Left colon (tissue), 2 donors: ENCODE measurements around the gene TSHZ2. TPM values are rescaled to one million over a fixed set of nuclear protein-coding genes. Genes with fewer than 3 reads are reported as not detected.
"Not testable (repeated sequence)": the region's sequence is repeated elsewhere in the genome, so short reads cannot be mapped to it uniquely, and the experiment has no call there.

ENCODE experiments used
- ATAC-seq: fragments of 200-7000 bp; cut with Tn5 transposase; one replicate; pipeline ENCODE4 v1.9.1; 2020; ENCODE audit warnings: mild to moderate bottlenecking, moderate library complexity
- DNase-seq, 2 donors: peaks; one replicate each; pipeline ENCODE4 v3.0.0-alpha.2; 2020
- intact Hi-C, 2 donors: fragments of 100-400 bp; cut with DNase I in 1 of 2; cut with micrococcal nuclease in 1 of 2; formaldehyde crosslinking; loops; one replicate each; pipeline versions ENCODE4 v1.11.2 to v1.14.0; 2022; cut with DNase I, micrococcal nuclease
- total RNA-seq, 2 donors: library from RNA; stranded (reverse); fragmentation: NEBNext Ultra II Directional; extraction: Animal tissue kit (Norgen Biotek cat#: 25700); gene quantifications; one replicate each; pipeline ENCODE4 v1.2.1, GENCODE V29; 2021
- donor health status: DM: no; HTN: no; CAD: no.
- donor health status: DM: yes; HTN: yes; CAD: no.

Gene TSHZ2
- total RNA-seq, 2 donors from 2014 or later = 1.7 to 4.9 TPM

DNA sequence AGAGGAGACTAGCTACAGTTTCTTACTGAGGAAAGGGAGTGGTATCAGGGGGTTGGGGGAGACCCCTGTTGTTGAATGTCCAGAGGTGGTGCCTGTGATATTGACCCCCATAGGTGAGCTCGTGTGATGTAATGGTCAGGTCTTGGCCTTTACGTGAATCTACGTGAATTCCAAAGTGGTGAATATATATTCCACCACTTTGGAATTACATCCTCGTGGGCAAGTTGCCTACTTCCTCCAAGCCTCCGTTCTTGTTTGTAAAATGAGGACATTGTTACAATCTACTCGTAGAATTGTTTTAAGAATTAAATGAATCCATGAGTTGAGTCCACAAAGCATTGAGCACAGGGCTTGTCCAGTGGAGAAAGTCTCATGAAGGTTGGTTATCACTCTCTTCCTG, 47.3 kb downstream of the TSHZ2 start:
- DNase-seq = no peak
- no peak for ATAC-seq

DNA sequence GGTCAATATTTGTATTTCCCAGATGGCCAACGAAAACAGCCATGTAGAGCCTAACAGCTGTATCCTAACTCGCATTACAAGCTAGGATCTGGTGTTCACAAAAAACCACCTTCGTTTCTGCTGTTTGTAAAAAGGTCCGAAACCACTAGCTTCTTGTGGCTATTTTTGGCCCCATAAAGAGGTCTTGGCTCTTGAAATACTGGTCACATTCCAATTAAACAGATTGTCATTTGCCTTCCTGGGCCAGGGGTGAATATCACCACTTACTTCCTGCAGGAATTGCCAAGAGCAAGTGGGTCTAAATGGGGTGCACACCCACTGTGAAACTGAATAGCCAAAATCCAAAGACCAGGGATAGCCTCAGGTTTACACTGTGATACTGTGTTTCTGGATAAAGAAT, 48.2 kb downstream of the TSHZ2 start:
- DNase-seq = no peak
- ATAC-seq = no peak
- intact Hi-C loops = no loop called here

More for the DNA sequence above, 47.3 kb downstream of the TSHZ2 start:
- intact Hi-C loops = no loop called here

DNA sequence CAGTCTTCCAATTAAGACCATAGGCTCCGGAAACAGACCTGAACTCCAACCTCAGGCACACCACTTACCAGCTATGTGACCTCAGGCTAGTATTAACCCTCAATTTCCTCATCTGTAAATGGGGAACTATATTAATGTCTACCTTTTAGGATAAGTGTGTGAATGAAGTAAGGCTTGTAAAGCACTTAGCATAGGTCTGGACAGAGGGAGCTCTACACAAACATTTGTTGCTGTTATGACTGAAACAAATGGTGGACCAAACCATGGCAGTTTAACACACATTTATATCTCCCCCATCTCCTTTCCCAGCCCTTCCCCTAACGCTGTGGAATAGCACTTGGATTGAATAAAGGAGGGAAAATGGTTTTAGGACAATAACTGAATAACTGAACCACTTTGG, 48.7 kb downstream of the TSHZ2 start:
- DNase-seq (no peak), ATAC-seq (no peak)
- intact Hi-C loops = no loop called here

- ATAC-seq = no peak
- no peak for DNase-seq
- intact Hi-C loops = no loop called here
Observed at GRCh38 chr20:53021934-53022333, 49.8 kb downstream of the TSHZ2 start.

GRCh38 chr20:53023732-53024520, 51.8 kb downstream of the TSHZ2 start:
- ATAC-seq = no peak
- DNase-seq = no peak
- intact Hi-C loops = no loop called here

DNA sequence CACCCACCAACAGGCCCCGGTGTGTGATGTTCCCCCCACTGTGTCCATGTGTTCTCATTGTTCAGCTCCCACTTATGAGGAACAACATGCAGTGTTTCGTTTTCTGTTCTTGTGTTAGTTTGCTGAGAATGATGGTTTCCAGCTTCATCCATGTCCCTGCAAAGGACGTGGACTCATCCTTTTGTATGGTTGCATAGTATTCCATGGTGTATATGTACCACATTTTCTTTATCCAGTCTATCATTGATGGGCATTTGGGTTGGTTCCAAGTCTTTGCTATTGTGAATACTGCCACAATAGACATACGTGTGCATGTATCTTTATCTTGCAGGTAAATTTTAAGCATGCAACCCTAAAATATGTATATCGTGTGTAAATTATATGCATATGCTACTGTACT, 52.5 kb downstream of the TSHZ2 start:
- ATAC-seq, DNase-seq, intact Hi-C loops: not testable (repeated sequence)

DNA sequence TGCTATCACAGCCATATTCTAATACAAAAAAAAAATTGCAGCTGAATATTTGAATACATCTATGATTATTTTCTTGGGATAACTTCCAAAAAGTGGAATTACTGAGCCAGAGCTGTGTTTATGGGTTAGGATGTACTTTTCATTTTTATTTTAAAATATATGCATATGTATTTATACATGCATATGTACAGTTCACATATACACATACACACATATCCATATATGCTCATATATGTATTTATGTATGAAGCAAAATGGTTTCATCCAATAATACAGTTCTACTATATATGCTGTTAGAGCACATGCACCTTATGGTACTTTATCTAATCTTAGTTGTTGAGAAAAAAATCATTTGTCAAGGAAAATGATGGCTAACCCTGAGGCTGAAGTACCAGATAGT, 54.9 kb downstream of the TSHZ2 start:
- DNase-seq (no peak), ATAC-seq (no peak)
- intact Hi-C loops = no loop called here

DNA sequence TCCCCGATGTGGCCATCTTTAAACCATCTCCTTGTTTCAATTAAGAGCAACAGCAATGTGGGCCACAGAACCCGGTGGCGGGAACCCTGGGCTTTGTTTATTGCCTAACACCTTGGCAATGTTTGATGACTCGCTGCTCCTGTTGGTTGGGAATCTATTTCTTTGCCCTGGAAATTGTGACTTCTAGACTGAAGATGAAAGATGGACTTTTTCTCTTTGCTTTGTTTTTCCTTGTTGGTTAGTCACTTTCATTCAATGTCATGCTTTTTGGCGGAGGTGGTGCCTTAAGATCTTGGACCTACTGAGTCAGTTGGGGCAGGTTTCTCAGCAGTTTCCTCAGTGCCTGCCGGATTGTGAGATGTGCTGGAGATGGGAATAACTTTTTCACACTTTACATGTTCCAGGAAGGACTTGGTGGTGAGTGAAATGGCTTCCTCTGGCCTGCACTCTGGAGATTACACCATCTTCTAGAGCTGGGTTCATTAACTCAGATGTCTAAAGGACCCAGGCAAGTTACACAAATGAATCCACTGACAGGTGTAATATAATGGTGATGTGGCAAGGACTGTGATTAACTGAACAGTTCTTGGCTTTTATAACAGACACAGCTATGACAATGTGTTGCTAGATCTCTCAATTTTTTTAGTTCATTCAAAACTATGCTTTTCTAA, 56.3 kb downstream of the TSHZ2 start:
- ATAC-seq = no peak
- no peak for DNase-seq
- intact Hi-C loops = no loop called here

- intact Hi-C loops = no loop called here
- ATAC-seq = no peak
Observed at GRCh38 chr20:53030061-53030460, 57.9 kb downstream of the TSHZ2 start.

GRCh38 chr20:53032046-53032445, 59.9 kb downstream of the TSHZ2 start:
- DNase-seq (no peak), ATAC-seq (no peak)
- intact Hi-C loops = no loop called here

More at GRCh38 chr20:53030061-53030460, 57.9 kb downstream of the TSHZ2 start:
- no peak for DNase-seq

- DNase-seq (no peak), ATAC-seq (no peak)
- intact Hi-C loops = no loop called here
Observed at GRCh38 chr20:53032478-53032932, 60.3 kb downstream of the TSHZ2 start.

DNA sequence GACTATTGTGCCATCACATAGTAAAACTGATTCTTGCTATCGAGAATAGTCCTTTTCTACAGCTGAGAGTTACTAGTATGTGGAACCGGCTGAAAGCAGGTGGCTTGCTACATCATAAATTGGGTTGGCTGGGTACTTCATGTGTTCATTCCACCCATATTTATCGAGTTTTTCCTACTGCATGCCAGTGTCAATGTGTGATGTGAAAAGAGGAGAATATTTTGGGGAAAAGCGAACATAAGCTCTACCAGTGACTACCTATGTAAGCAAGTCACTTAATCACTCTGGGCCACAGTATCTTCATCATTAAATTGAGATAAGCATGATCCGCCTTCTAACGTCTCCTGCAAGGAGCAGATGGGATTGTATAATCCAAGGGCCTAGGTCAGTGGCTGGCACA, 61.0 kb downstream of the TSHZ2 start:
- intact Hi-C loops = no loop called here
- ATAC-seq = no peak
- no peak for DNase-seq

DNA sequence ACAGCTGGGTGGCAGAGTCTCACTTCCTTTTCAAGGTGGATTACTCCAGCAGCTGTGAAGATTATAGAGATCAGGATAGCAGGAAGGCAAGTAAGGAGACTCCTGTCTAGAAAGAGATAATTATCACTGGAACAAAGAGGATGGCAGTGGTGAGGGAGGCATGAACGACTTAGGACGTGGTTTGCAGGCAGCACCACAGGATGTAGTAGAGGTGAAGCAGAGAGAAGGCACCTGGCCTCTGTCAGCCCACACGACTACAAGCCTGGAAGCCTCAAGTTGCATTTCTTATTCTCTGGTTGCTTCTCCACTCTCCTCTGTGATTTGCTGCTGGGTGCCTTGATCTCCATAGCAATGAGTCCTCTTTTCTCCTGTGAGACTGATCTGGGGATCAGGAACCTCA, 62.7 kb downstream of the TSHZ2 start:
- intact Hi-C loops = no loop called here

DNA sequence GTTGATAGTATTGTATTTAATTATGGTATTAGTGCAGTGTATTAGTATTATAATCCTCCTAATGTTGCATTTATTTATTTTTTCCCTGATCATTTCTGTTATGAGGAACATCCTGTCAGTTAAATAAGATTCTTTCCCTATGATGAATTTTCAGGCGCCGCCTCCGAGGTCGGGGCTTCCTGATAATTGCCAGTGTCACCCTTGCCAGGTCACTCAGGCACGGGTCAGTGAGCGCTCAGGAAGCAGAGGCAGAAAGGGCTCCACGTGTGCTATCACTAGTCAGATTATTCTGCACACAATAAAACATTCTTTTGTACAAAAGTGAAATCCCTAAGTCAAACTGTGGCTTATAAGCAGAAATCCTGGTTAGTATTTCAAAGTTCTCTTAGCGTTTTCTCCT, 64.8 kb downstream of the TSHZ2 start:
- DNase-seq (no peak), ATAC-seq (no peak)
- intact Hi-C loops = no loop called here

More for the DNA sequence above, 62.7 kb downstream of the TSHZ2 start:
- no peak for DNase-seq
- ATAC-seq = no peak

GRCh38 chr20:53037621-53038020, 65.5 kb downstream of the TSHZ2 start:
- intact Hi-C loops = no loop called here
- ATAC-seq (no peak), DNase-seq (no peak)

DNA sequence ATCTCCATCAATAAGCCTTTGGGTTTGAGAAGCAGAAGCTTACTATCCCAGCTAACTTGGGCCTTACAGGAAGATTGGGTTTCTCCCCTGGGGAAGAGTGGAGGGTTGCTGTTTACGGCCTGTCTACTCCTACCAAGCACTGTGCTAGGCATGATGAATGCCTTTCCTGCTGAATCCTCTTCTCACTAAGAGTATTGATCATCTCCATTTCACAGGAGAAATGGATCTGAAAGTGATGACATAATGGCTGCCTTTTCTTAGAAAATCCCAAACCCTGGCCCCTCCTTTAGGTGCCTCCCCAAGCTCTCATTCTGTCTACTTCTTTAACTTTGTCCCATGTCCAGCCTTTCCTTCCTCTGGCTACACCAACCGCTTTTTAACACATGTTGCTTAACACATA, 66.1 kb downstream of the TSHZ2 start:
- DNase-seq = no peak
- intact Hi-C loops = no loop called here
- ATAC-seq = no peak

GRCh38 chr20:53040693-53041589, 68.8 kb downstream of the TSHZ2 start:
- DNase-seq (no peak), ATAC-seq (no peak)
- intact Hi-C loops = no loop called here

- no peak for ATAC-seq
- DNase-seq = no peak
- intact Hi-C loops = no loop called here
Observed at GRCh38 chr20:53042521-53042920, 70.4 kb downstream of the TSHZ2 start.

- intact Hi-C loops = no loop called here
- ATAC-seq (no peak), DNase-seq (no peak)
Observed at GRCh38 chr20:53044296-53044695, 72.1 kb downstream of the TSHZ2 start.
